HG02943 (cell line): ENCODE measurements around the gene SCARB2.
"Not testable (repeated sequence)": the region's sequence is repeated elsewhere in the genome, so short reads cannot be mapped to it uniquely, and the experiment has no call there.

ENCODE experiments used
- ATAC-seq: cut with Tn5 transposase; IDR thresholded peaks from one replicate; pipeline ENCODE4 v1.9.1; 2021; ENCODE audit warnings: mild to moderate bottlenecking, low read depth, moderate library complexity; ENCODE audit not compliant: unreplicated experiment

Gene SCARB2, protein sequence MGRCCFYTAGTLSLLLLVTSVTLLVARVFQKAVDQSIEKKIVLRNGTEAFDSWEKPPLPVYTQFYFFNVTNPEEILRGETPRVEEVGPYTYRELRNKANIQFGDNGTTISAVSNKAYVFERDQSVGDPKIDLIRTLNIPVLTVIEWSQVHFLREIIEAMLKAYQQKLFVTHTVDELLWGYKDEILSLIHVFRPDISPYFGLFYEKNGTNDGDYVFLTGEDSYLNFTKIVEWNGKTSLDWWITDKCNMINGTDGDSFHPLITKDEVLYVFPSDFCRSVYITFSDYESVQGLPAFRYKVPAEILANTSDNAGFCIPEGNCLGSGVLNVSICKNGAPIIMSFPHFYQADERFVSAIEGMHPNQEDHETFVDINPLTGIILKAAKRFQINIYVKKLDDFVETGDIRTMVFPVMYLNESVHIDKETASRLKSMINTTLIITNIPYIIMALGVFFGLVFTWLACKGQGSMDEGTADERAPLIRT

DNA sequence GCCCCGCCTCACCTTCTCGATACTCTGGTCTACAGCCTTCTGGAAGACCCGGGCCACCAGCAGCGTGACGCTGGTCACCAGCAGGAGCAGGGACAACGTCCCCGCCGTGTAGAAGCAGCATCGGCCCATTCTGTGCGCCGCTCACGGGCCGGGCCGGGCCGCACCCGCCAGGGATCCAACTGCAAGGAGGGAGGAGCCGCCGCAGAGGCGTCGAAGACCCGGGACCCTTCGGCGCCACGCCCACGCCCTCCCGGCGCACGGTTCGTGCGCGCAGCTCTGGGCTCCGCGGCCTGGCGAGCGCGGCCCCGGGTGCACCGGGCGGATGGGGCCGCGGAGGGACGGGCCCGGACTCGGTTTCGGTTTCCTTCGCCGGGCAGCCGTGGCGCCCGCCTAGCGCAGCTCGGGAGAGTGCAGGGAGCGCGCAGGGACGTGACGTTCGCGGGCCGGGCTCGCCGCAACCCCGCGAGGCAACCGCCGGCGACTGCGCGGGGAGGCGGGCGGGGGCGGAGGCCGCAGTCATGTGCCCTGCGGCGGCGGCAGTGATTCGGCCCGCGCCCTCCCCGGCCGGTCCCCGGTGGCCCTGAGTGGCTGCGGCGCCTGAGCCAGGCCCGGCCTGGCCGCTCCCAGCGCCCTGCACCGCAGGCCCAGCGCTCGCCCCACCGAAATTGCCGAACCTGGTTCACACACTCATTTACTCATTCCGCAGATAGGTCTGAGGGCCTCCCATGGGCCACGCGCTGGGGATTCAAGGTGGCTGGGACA, at the start of gene SCARB2:
TSS of gene SCARB2 (minus strand) at position 410 of the 762 bp plus-strand sequence. CDS start at position 129, 281 bp downstream.
- ATAC-seq, result peak; percentile 73

DNA sequence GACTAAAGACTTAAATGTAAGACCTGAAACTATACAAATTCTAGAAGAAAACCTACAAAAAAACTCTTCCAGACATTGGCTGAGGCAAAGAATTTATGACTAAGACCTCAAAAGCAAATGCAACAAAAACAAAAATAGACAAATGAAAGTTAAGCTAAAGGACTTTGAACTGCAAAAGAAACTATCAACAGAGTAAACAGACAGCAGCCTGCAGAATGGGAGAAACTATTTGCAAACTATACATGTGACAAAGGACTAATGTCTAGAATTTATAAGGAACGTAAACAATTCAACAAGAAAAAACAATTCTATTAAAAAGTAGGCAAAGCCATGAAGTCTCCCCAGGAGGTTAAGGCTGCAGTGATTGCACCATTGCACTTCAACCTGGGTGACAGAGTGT, 46.9 kb upstream of the SCARB2 start:
- ATAC-seq, result no peak

DNA sequence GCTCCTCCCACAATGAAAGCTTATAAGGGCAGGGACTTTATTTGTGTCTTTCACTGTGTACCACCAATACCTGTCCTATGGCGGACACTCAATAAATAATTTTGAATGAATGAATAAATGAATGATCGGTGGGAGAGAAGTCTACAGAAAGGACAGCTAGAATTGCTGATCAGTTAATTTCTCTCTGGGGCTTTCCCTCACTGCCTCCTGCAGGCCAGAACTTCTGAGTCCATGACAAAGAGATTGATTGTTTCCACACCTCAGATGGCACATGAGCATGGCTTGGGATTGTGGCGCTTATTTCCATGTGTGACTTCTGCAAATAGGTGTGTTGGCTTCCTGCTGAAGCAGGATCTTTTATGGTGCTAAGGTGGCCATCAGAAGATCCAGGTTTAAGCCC, 44.2 kb upstream of the SCARB2 start:
- ATAC-seq, result no peak

DNA sequence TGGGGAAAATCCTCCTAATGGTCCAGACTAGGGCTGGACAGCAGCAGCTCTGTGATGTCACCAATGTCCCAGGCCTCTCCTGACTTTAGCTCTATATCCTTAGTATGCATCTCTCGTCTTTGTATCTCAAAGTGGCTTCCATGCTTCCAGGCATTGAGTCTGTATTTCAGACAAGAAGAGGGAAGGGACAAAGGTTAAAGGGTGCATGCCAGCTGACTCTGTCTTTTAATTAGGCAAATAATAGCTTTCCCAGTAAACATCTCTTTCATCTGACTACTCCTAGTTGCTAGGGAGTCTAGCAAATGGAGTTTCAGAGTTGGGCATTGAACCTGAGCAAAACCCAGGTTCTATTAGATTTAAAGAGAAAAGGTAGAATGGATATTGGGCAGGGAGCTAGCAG, 43.3 kb upstream of the SCARB2 start:
- ATAC-seq, result no peak

DNA sequence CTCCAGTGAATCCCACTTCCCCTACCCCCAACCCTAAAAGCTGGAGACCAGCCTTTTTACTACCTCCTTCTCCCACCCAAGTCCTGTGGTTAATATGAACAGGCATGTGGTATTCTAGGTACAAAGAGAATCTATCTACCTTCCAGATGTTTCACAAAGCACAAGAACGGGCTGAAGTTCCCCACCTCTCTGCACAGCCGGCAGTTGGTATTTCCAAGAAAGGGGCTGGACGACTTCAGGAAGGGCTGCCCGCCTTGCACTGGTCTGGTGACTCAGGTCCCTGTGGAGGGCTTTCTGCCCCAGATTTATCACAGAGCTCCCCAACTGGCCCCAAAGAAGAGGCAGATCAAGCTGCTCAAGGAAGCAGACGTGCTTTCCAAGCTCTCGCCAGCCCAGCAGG, 42.4 kb upstream of the SCARB2 start:
- no peak for ATAC-seq

DNA sequence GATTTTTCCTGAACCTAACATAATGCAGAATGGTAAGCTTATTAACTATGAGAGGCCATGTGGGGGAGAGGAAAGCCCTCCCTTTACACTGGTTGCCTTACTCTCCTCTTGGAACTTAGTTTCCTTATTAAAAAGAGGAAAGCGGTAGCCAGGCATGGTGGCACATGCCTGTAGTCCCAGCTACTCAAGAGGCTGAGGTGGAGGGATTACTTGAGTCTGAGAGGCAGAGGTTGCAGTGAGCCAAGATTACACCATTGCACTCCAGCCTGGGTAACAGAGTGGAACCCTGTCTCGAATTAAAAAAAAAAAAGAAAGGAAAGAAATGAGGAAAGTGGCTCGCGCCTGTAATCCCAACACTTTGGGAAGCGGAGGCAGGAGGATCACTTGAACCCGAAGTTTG, 39.9 kb upstream of the SCARB2 start:
- no peak for ATAC-seq

DNA sequence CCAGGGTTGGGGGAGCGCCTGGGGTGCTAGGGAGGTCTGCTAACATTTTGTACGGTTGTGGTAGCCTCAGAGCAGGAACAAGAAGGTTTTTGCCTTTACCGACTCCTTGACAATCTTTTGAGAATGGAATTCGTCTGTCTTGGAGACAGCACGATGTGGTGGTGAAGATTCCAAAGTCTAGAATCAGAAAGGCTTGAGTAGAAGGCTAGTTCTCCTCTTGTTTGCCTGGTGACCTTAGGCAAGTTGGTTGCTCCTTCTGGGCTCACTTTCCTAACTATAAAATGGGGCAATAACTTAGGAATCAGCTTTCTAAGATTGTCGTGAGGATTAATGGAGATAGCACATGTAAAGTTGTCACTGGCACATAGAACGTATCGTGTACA, 38.6 kb upstream of the SCARB2 start:
- no peak for ATAC-seq

DNA sequence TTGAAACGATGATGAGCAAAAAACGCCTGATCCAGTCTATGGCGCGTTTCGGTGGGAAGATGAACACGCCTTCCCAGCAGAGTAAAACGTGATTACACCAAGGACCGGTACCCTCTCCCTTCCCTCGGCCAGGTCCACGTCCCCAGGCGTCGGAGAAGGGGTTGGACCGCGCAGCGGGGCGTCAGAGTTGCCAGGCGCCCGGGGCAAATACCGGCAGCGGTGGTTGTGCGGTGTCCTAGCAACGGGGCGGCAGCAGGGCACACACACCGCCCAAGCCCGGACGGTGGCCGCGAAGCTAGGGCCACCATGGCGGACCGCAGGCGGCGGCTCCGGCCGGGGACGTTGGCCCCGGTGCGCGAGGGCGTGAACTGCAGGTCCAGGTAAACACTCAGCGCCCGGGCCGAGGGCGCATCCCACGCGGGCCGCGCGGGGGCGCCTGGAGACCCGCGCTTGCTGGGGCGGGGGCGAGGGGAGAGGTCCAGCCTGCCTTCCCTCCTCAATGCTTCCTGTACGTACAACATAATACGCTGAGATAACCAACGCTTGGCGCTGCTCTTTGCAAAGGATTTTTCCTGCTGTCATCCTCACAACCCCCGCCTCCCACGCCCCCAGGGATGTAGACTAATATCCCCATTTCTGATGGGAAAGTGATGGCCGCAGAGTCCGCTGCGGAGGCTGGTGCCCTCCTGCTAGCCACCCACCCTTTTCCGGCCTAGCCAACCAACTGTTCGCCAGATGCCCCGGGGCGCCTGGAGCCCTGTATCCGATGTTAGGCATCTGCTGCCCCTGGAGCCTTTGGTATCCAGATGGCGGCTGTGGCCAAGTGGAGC, 38.0 kb upstream of the SCARB2 start, which contains the start of gene FAM47E:
TSS of gene FAM47E (plus strand) at position 281 of the 830 bp plus-strand sequence. CDS start at position 307, 26 bp downstream.
- no peak for ATAC-seq

DNA sequence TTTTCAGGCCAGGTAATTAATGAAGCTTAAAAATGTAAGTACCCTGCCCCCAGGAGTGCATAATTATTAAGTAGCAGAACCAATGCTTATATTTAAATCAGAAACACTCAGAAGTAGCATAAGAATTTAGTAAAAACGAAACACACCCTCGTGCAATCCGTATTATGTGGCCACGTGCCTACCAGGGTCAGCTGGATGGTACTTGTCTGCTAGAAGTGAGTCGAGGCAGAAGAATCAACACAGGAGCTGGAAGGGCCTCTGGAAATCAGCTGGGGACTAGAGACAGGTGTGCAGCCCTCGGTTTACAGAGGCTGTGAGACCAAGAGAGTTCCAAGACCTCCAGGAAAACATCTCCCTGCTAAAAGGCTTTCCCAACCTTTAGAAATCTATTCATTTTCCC, 37.3 kb upstream of the SCARB2 start:
- no peak for ATAC-seq

DNA sequence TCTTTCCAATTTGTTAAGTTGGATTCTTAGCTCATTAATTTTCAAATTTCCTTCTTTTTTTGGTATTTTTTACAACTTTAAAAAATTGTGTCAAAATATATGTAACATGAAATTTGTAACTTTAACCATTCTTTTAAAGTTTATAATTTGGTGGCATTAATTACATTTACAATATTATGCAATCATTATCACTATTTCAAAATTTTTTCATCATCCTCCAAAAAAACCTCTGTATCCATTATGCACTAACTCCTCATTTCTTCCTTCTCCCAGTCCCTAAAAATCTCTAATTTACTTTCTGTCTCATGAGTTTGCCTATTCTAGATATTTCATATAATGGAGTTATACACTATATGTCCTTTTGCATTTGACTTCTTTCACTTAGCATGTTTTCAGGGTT, 33.2 kb upstream of the SCARB2 start:
- ATAC-seq, result no peak

DNA sequence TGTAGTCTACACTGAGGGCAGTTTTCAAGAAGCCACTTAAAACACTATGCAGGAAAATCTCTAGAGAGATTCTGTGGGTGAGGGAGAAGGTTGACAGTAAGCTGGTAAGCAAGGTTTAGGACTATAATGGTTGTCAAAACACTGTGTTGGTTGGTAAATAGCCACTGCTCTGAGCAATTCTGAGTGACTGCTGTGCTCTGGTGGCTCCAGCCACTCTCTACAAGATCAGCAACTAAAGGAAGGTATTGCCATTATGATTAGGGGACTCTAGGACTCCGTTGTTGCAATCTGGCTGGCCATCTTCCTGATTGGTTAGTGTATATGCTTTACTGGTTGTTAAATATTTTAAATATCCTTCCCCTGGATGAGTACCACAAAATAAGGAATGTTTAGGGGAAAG, 32.4 kb upstream of the SCARB2 start:
- ATAC-seq, result no peak

DNA sequence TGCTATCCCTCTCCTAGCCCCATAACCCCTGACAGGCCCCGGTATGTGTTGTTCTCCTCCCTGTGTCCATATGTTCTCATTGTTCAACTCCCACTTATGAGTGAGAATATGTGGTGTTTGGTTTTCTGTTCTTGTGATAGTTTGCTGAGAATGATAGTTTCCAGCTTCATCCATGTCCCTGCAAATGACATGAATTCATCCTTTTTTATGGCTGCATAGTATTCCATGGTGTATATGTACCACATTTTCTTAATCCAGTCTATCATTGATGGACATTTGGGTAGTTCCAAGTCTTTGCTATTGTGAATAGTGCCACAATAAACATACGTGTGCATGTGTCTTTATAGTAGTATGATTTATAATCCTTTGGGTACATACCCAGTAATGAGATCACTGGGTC, 30.3 kb upstream of the SCARB2 start:
- not testable (repeated sequence) for ATAC-seq

DNA sequence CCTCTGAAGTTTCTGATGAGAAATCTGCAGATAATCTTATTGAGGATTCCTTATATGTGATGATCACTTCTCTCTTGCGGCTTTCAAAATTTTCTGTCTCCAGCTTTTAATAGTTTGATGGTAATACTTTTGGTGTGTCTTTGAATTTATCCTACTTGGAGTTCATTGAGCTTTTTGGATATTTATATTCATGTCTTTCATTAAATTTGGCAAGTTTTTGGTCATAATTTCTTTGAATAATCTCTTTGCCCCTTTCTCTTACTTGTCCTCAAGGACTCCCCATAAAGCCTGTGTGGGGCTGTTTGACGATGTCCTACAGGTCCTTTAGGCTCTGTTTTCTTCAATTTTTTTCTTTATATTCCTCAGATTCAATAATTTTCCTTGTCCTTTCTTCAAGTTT, 26.6 kb upstream of the SCARB2 start:
- no peak for ATAC-seq

DNA sequence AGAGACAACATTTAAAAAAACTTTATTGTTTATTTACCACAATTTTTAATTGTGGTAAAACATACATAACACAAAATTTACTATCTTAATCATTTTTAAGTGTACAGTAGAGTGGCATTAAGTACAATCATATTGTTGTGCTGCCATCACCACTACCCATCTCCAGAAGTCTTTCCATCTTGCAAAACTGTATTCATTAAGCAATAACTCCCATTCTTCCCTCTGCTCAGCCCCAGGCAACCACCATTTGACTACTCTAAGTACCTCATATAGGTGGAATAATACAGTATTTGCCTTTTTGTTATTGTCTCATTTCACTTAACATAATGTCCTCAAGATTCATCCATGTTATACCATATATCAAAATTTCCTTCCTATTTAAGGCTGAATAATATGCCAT, 25.1 kb upstream of the SCARB2 start:
- ATAC-seq, result no peak

DNA sequence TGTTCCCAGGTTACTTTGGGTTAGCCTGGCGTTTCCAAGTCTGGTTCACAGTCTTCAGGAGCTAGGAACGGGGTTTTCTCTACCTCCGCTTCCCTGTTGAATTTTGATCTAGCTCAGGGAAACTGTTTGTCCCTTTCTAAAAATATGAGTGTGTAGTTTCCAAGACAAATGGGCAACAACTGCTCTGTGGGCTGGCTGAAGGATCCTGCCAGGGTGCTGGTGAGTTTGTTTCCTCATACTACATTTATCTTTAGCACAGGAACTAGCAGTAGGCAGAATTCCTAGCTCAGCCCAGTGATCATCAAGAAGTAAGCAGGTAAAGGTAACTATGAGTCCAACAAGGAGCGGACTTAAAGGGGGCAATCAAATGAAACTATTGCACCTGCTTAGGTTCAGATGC, 24.6 kb upstream of the SCARB2 start:
- ATAC-seq, result no peak

DNA sequence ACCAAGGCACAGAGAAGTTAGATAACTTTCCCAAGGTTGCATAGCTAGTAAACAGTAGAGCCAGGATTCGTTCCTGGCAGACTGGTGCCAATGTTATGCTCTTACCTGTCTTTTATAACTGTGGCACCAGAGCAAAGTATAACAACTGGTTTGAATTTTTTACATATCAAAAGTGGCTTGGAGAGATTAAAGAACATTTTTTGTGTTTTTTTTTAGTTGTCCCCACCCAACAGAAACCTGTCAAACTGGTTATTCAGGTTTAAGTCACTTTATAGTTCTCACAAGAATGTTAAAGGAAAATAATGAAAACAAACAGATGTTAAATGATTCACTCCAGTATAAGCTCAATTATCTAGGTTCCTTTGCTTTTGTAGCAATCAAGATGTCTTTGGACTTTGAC, 22.3 kb upstream of the SCARB2 start:
- ATAC-seq, result no peak

DNA sequence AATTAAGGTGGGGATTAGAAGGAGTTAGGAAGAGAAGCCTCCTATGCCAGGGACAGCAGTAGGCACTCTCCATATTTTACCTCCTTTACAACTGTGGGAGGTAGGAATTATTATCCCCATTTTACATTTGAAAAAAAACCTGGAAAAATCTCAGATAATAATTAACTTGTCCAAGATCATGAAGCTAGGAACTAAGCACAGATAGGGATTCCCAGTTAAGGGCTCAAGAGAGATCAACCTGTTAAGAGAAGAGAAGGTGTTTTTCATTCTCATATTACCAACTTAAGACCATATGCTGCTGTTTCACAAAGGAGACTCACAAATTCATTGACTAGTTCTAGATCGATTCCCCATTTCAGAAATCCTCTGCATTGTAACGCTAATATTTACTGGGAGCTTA, 21.8 kb upstream of the SCARB2 start:
- ATAC-seq, result no peak

DNA sequence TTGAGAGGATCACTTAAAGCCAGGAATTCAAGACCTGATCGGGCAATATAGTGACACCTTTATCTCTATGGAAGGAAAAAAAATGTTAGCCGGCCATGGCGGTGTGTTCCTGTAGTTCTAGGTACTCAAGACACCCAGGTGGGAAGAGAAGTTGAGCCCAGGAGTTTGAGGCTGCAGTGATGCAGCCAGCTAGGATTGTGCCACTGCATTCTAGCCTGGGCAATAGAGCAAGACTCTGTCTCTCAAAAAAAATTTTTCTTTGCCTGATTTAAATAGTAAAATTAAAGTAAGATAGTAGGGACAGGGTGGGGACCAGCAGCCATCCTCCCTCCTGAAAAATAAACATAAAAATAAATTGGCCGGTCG, 21.0 kb upstream of the SCARB2 start:
- no peak for ATAC-seq

DNA sequence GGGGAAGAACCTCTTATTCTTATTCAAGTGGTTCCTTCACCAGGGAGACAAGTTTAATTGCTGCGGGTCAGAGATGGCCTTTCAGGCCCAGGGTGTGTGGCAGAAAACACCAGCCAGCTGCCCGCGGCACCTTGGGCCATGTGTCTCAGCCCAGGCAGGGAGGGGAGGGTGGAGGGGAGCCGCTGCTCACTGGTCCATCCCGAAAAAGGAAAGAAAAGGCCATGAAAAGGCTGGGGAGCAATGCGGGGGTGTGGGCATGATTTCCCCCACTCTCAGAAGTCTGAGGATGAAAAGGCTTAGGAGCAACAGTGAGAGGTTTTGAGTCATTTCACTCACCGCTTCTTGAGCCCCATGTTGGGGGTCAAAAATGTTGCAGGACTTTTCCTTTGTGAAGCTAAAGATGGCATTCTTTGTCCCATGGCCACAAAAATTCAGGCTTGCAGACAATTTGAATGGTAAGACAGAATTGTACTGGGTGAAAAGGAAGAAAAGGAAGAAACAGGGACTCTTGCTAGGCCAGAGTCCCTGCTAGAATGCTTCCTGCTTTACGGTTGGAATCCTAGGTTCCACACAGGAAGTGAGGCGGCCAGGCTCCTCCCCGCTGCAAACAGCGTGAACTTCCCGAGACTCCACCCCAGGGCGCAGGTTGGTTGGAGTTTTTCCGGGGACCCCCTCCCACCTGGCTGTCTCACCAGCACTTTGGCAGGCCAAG, 20.5 kb upstream of the SCARB2 start:
- ATAC-seq, result no peak

DNA sequence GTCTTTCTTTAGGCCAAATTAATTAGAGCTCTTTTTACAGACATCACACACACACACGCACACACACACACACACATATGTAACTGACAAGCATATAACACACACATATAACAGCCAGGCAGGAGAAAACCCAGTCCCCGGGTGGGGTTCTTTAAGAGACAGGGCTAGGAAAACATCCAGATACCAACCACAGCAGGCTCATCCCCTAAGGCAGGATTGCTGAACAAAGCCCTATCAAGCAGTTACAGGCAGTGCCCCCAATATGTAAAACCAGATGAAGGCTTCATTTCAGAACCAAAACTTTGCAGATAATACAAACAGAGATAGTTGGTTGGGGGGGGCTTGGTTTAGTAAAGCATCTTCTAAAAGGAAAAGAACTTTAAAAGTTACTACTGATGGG, 19.9 kb upstream of the SCARB2 start:
- no peak for ATAC-seq
